Measurements from ENCODE around the gene SPAAR. TPM values are rescaled to one million over a fixed set of nuclear protein-coding genes. Genes with fewer than 3 reads are reported as not detected.

The SPAAR gene
- total RNA-seq, 1 experiment from 2014 or later, result 0.37 TPM

DNA sequence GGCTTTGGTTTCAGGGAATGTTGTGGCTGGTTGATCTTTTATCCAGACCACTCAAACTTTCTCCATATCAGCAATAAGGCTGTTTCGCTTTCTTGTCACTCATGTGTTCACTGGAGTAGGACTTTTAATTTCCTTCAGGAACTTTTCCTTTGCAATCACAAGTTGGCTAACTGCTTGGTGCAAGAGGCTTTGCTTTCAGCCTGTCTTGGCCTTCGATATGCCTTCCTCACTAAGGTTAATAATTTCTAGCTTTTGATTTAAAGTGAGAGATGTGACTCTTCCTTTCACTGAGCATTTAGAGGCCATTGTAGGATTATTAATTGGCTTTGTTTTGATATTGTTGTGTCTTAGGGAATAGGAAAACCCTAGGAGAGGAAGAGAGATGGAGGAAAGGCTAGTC, 10.3 kb upstream of the SPAAR start:
- Histone ChIP-seq H3K4me3 (ENCODE audit: low read depth, low read length, poor library complexity, severe bottlenecking) (no peak overlapping the region), H3K4me1 (ENCODE audit: insufficient read depth, low read length, poor library complexity, severe bottlenecking) (no peaks in the 10 kb centered on the region), H3K27me3 (replicated peaks; ENCODE audit: insufficient read depth, low read depth, low read length, poor library complexity) (no peaks in the 10 kb centered on the region), H3K27ac (ENCODE audit: low read depth, low read length, poor library complexity, severe bottlenecking) (no peak overlapping the region), H3K36me3 (ENCODE audit: insufficient read depth, low read length, poor library complexity, severe bottlenecking) (no peaks in the 10 kb centered on the region), H3K9me3 (ENCODE audit: low read depth, low read length, poor library complexity, severe bottlenecking) (no peaks in the 10 kb centered on the region)
- ChIA-PET POLR2A (ENCODE audit: low non-redundant PET) (no interaction called here), CTCF (interaction anchor here (0.6 kb wide), 1 partner anchor 9 kb away, joined by 3 read pairs; no protein-coding TSS in a partner anchor)
- intact Hi-C loops (cut with micrococcal nuclease; ENCODE audit: unreplicated experiment), result no loop called here
- no peak for DNase-seq (ENCODE audit: low spot score)
- no TSS peak for BruUV-seq (replicated peaks)
- no peak for TF ChIP-seq EZH2 (IDR thresholded peaks at IDR 0.05; ENCODE audit: borderline replicate concordance, low read depth, low read length, poor library complexity, severe bottlenecking)

DNA sequence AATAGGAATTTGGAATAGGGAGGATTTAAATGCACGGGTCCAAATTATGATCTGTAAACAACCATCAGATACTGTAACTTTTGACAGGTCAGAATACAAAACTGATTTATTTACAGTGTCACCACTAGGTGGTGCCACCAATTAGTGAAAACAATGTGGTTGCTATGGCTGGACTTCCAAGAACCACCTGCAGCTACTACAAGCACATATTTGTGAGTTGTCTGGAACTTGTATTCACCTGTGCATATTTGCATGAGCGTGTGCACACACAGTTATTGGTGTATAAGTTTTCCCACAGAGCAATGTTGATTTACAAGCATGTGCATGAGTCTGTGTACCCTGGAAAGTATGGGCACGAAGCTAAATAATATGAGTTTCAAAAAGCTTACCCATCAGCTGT, 6.2 kb upstream of the SPAAR start:
- Histone ChIP-seq H3K27ac (ENCODE audit: low read depth, low read length, poor library complexity, severe bottlenecking) (no peak overlapping the region), H3K4me3 (ENCODE audit: low read depth, low read length, poor library complexity, severe bottlenecking) (no peak overlapping the region), H3K27me3 (replicated peaks; ENCODE audit: insufficient read depth, low read depth, low read length, poor library complexity) (no peaks in the 10 kb centered on the region), H3K9me3 (ENCODE audit: low read depth, low read length, poor library complexity, severe bottlenecking) (no peaks in the 10 kb centered on the region), H3K36me3 (ENCODE audit: insufficient read depth, low read length, poor library complexity, severe bottlenecking) (no peaks in the 10 kb centered on the region), H3K4me1 (ENCODE audit: insufficient read depth, low read length, poor library complexity, severe bottlenecking) (peaks cover 27% of the 10 kb centered on the region)
- ChIA-PET POLR2A (ENCODE audit: low non-redundant PET) (no interaction called here), CTCF (interaction anchor here (0.9 to 1.6 kb wide), 5 partner anchors 42 to 120 kb away, joined by 3 to 34 read pairs (median 5); partner anchors contain the start of genes FAM221B and TMEM8B)
- peak; percentile 65 for DNase-seq (ENCODE audit: low spot score)
- TF ChIP-seq, protein P1, sequence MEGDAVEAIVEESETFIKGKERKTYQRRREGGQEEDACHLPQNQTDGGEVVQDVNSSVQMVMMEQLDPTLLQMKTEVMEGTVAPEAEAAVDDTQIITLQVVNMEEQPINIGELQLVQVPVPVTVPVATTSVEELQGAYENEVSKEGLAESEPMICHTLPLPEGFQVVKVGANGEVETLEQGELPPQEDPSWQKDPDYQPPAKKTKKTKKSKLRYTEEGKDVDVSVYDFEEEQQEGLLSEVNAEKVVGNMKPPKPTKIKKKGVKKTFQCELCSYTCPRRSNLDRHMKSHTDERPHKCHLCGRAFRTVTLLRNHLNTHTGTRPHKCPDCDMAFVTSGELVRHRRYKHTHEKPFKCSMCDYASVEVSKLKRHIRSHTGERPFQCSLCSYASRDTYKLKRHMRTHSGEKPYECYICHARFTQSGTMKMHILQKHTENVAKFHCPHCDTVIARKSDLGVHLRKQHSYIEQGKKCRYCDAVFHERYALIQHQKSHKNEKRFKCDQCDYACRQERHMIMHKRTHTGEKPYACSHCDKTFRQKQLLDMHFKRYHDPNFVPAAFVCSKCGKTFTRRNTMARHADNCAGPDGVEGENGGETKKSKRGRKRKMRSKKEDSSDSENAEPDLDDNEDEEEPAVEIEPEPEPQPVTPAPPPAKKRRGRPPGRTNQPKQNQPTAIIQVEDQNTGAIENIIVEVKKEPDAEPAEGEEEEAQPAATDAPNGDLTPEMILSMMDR (conservative IDR thresholded peaks at IDR 0.05; ENCODE audit: low read depth, low read length), result peak; percentile 77
- no peak for TF ChIP-seq EZH2 (IDR thresholded peaks at IDR 0.05; ENCODE audit: borderline replicate concordance, low read depth, low read length, poor library complexity, severe bottlenecking)
- BruUV-seq (replicated peaks), result no TSS peak
- intact Hi-C loops (cut with micrococcal nuclease; ENCODE audit: unreplicated experiment), result loop anchor here (5.0 kb wide), 2 partner anchors 44 to 119 kb away; no protein-coding TSS in a partner anchor

DNA sequence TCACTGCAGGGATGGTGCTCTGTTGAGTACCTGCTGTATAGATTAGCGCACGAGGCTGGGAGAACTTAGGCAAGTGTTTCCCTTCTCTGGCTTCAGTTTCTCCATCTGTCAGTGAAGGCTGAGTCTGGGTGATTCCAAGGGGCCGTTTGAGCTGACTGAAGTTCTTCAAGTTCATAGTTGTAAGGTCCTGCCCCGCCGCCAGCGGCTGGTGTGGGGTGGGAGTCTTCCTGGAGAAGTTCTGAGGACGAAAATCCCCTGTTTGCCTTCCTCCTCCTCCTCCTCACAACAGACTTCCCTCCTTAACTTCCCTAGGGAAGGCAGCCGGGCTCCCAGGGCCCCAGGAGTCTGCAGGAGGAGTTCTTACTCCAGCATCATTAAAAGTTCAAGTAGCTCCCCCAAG, 5.0 kb upstream of the SPAAR start:
- no peak overlapping the region for H3K27ac ChIP-seq (ENCODE audit: low read depth, low read length, poor library complexity, severe bottlenecking)
- H3K36me3 ChIP-seq (ENCODE audit: insufficient read depth, low read length, poor library complexity, severe bottlenecking), result no peaks in the 10 kb centered on the region
- H3K4me1 ChIP-seq (ENCODE audit: insufficient read depth, low read length, poor library complexity, severe bottlenecking), result peaks cover 40% of the 10 kb centered on the region
- no peaks in the 10 kb centered on the region for H3K27me3 ChIP-seq (replicated peaks; ENCODE audit: insufficient read depth, low read depth, low read length, poor library complexity)
- DNase-seq (ENCODE audit: low spot score), result no peak
- intact Hi-C loops (cut with micrococcal nuclease; ENCODE audit: unreplicated experiment), result loop anchor here (5.0 kb wide), 2 partner anchors 43 to 118 kb away; no protein-coding TSS in a partner anchor
- H3K4me3 ChIP-seq (ENCODE audit: low read depth, low read length, poor library complexity, severe bottlenecking), result no peak overlapping the region
- H3K9me3 ChIP-seq (ENCODE audit: low read depth, low read length, poor library complexity, severe bottlenecking), result no peaks in the 10 kb centered on the region
- CTCF ChIA-PET, result no interaction called here
- POLR2A ChIA-PET (ENCODE audit: low non-redundant PET), result no interaction called here
- BruUV-seq (replicated peaks), result no TSS peak
- no peak for TF ChIP-seq EZH2 (IDR thresholded peaks at IDR 0.05; ENCODE audit: borderline replicate concordance, low read depth, low read length, poor library complexity, severe bottlenecking)
- TF ChIP-seq, protein P1 (conservative IDR thresholded peaks at IDR 0.05; ENCODE audit: low read depth, low read length), result no peak

All from A673 (cell line).